ENCODE measurements around the gene FTL. TPM values are rescaled to one million over a fixed set of nuclear protein-coding genes. Genes with fewer than 3 reads are reported as not detected.

The FTL gene
- total and polyA plus RNA-seq, 2 donors (not counting 3 experiments of a cell fraction or from before 2014, with no cell fraction given), result 1,937 to 2,748 TPM

GRCh38 chr19:48985711-48986110, 20.6 kb downstream of the FTL start:
- Histone ChIP-seq H4K20me1 (replicated peaks; ENCODE audit: control insufficient read depth, extremely low read depth, insufficient read depth, low read length) (no peaks in the 10 kb centered on the region), H3K9ac (replicated peaks; ENCODE audit: extremely low read depth, insufficient read depth, low read length) (no peak overlapping the region), H3K27me3 (ENCODE audit: control insufficient read depth in 2 of 2, insufficient read depth in 2 of 2, low read length in 2 of 2) (no peaks in the 10 kb centered on the region), H3K4me3 (replicated peaks in 1 of 3; ENCODE audit: insufficient read depth in 1 of 3, low read depth in 1 of 3, low read length in 3 of 3) (no peak overlapping the region), H3K9me1 (replicated peaks; ENCODE audit: control insufficient read depth, extremely low read depth, insufficient read depth, low read length) (no peaks in the 10 kb centered on the region), H2AFZ (ENCODE audit: low read depth, low read length) (no peak overlapping the region), H3K4me1 (ENCODE audit: control insufficient read depth, extremely low read depth, insufficient read depth, low read length) (no peaks in the 10 kb centered on the region), H3K9me3 (replicated peaks; ENCODE audit: control insufficient read depth, insufficient read depth, low read length) (no peaks in the 10 kb centered on the region), H3K36me3 (ENCODE audit: control insufficient read depth in 2 of 2, extremely low read depth in 1 of 2, insufficient read depth in 2 of 2, low read length in 2 of 2) (peaks cover 0 to 14% of the 10 kb centered on the region in 2 experiments), H3K79me2 (ENCODE audit: control insufficient read depth, insufficient read depth, low read length) (peaks cover 3% of the 10 kb centered on the region), H3K4me2 (ENCODE audit: insufficient read depth, low read length) (no peak overlapping the region), H3K27ac (ENCODE audit: insufficient read depth, low read depth, low read length) (no peak overlapping the region)
- POLR2A ChIA-PET, result no interaction called here
- BruUV-seq (replicated peaks), result no TSS peak
- dilution Hi-C loops (cut with MboI; ENCODE audit: extremely low pct_ligation_motif_present, low sequenced_read_pairs), result no loop called here
- TF ChIP-seq MAX (IDR thresholded peaks at IDR 0.05; ENCODE audit: insufficient read depth, insufficient read length), result no peak
- no peak for TF ChIP-seq CTCF (IDR thresholded peaks at IDR 0.05; ENCODE audit: extremely low read depth in 1 of 2, insufficient read depth in 1 of 2, low read depth in 1 of 2, low read length in 2 of 2)
- no peak for TF ChIP-seq JUN (IDR thresholded peaks at IDR 0.05; ENCODE audit: borderline replicate concordance, insufficient read depth, insufficient read length, low read depth)
- TF ChIP-seq GATA2 (IDR thresholded peaks at IDR 0.05; ENCODE audit: insufficient read depth, insufficient read length, low read depth, low read length), result no peak
- TF ChIP-seq FOS (IDR thresholded peaks at IDR 0.05; ENCODE audit: borderline replicate concordance, insufficient read depth, low read length), result no peak
- TF ChIP-seq EZH2 (IDR thresholded peaks at IDR 0.05; ENCODE audit: borderline replicate concordance, low read depth, low read length, severe bottlenecking), result no peak
- TF ChIP-seq POLR2A (IDR thresholded peaks at IDR 0.05; ENCODE audit: low read depth, low read length), result no peak
- TF ChIP-seq POLR2AphosphoS5 (IDR thresholded peaks at IDR 0.05; ENCODE audit: insufficient read depth, low read depth, low read length), result no peak
- no peak for TF ChIP-seq MYC (IDR thresholded peaks at IDR 0.05; ENCODE audit: low read depth, low read length)
- no peak for FAIRE-seq
- CTCF ChIA-PET, result interaction anchor here (1.0 to 1.9 kb wide), 4 partner anchors 7 to 34 kb away, joined by 3 to 12 read pairs (median 6); no protein-coding TSS in a partner anchor
- intact Hi-C loops (cut with micrococcal nuclease), result no loop called here
- no peak for DNase-seq (ENCODE audit: low read depth, low spot score)
